ENCODE measurements around the gene SH3PXD2A. TPM values are rescaled to one million over a fixed set of nuclear protein-coding genes. Genes with fewer than 3 reads are reported as not detected.
"Not testable (repeated sequence)": the region's sequence is repeated elsewhere in the genome, so short reads cannot be mapped to it uniquely, and the experiment has no call there.

The SH3PXD2A gene
- total RNA-seq, 2 experiments from 2014 or later, result 6.5 to 7.4 TPM

DNA sequence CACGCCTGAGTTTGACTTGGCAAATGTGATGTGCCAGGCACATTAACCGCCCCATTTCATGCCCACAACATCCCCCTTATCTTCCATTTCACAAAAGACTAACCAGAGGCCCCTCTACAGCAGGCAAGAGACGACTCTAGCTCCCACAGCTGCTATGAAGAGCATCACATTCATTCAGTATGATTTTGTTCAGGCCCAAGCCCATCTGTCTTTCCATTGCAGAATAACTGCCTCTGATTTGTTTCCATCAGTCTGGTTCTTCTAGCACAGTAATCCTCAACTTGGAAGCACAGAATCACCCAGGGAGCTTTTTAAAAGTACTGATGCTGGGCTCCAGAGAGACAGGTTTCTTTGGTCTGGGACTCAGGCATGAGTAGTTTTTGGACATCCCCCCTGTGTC lies 192.1 kb downstream of the SH3PXD2A start:
- Mint-ChIP-seq H3K9me3 (no peaks in the 10 kb centered on the region), H3K27me3 (no peaks in the 10 kb centered on the region), H3K4me3 (no peak overlapping the region), H3K36me3 (ENCODE audit: low read depth) (peaks cover 4% of the 10 kb centered on the region), H3K4me1 (ENCODE audit: low read depth) (peaks cover 15% of the 10 kb centered on the region), H3K27ac (no peak overlapping the region)
- CTCF ChIA-PET, result no interaction called here
- POLR2A ChIA-PET, result no interaction called here
- no peak for ATAC-seq
- no peak for DNase-seq
- intact Hi-C loops (cut with micrococcal nuclease), result no loop called here
- TF ChIP-seq, protein P1, sequence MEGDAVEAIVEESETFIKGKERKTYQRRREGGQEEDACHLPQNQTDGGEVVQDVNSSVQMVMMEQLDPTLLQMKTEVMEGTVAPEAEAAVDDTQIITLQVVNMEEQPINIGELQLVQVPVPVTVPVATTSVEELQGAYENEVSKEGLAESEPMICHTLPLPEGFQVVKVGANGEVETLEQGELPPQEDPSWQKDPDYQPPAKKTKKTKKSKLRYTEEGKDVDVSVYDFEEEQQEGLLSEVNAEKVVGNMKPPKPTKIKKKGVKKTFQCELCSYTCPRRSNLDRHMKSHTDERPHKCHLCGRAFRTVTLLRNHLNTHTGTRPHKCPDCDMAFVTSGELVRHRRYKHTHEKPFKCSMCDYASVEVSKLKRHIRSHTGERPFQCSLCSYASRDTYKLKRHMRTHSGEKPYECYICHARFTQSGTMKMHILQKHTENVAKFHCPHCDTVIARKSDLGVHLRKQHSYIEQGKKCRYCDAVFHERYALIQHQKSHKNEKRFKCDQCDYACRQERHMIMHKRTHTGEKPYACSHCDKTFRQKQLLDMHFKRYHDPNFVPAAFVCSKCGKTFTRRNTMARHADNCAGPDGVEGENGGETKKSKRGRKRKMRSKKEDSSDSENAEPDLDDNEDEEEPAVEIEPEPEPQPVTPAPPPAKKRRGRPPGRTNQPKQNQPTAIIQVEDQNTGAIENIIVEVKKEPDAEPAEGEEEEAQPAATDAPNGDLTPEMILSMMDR (IDR thresholded peaks at IDR 0.05), result no peak

DNA sequence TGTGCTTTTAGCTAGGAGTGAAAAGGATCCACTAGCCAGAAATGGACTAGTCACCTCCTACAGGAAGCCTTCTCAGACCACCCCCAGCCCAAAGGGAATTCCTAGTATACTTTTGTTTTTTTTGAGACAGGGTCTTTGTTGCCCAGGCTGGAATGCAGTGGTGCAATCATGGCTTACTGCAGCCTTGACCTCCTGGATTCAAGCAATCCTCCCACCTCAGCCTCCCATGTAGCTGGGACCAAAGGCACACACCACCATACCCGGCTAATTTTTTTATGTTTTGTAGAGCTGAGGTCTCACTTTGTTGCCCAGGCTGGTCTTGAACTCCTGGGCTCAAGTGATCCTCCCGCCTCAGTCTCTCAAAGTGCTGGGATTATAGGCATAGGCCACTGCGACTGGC lies 192.7 kb downstream of the SH3PXD2A start:
- H3K4me1 Mint-ChIP-seq (ENCODE audit: low read depth), result peaks cover 14% of the 10 kb centered on the region
- intact Hi-C loops (cut with micrococcal nuclease); POLR2A ChIA-PET; H3K27ac Mint-ChIP-seq; H3K4me3 Mint-ChIP-seq; H3K27me3 Mint-ChIP-seq; DNase-seq; H3K9me3 Mint-ChIP-seq; ATAC-seq; H3K36me3 Mint-ChIP-seq (ENCODE audit: low read depth): not testable (repeated sequence)
- CTCF ChIA-PET, result interaction anchor here (2.0 to 2.6 kb wide), 2 partner anchors 24 to 70 kb away, joined by 7 to 19 read pairs; no protein-coding TSS in a partner anchor

DNA sequence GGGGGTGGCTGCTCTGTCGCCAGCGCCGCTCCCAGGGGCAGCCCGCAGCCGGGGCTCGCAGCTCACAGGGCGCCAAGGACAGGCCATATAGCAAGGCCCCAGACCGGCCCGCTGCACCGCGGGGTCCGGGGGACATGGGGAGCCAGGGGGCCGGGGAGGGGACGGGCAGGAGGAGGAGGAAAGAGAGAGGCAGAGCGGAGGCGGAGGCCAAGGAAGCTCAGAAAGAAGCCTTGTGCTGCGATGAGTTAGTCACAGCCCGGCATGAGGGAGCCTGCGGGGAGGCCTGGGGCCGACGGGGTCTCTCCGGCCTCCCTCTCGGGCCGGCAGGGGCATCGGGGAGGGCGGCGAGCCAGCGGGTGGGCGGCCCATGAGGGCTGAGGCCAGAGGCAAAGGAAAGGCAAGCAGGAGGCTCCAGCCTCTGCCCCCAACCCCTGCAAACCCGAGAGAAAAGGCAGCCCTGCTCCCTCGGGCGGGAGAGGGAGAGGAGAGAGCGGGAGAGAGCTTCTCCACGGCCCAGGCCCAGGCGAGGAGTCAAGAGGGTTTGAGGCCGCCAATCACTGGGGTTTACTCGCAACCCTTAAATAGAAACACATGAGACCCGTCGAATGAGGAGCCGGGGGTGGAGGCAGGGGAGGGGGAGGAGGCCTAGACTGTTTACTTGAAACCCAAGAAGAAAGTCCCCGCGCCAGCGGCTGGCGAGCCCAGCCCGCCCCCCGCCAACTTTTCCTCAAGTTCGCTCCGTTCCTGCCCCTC lies 194.0 kb downstream of the SH3PXD2A start:
- peaks cover 13% of the 10 kb centered on the region for H3K36me3 Mint-ChIP-seq (ENCODE audit: low read depth)
- peak; percentile 60 for DNase-seq
- peaks cover 14% of the 10 kb centered on the region for H3K4me1 Mint-ChIP-seq (ENCODE audit: low read depth)
- ChIA-PET POLR2A (interaction anchor here (0.8 to 1.0 kb wide), 2 partner anchors 10 to 17 kb away, joined by 3 to 4 read pairs; no protein-coding TSS in a partner anchor), CTCF (interaction anchor here (1.1 to 2.6 kb wide), 3 partner anchors 25 to 68 kb away, joined by 4 to 19 read pairs (median 7); no protein-coding TSS in a partner anchor)
- peak overlapping the region; percentile 83 for H3K4me3 Mint-ChIP-seq
- peaks cover 6% of the 10 kb centered on the region for H3K9me3 Mint-ChIP-seq
- peak overlapping the region; percentile 42 for H3K27ac Mint-ChIP-seq
- TF ChIP-seq, protein P1 (IDR thresholded peaks at IDR 0.05), result no peak
- H3K27me3 Mint-ChIP-seq, result no peaks in the 10 kb centered on the region
- peak; percentile 37 for ATAC-seq
- intact Hi-C loops (cut with micrococcal nuclease), result no loop called here

DNA sequence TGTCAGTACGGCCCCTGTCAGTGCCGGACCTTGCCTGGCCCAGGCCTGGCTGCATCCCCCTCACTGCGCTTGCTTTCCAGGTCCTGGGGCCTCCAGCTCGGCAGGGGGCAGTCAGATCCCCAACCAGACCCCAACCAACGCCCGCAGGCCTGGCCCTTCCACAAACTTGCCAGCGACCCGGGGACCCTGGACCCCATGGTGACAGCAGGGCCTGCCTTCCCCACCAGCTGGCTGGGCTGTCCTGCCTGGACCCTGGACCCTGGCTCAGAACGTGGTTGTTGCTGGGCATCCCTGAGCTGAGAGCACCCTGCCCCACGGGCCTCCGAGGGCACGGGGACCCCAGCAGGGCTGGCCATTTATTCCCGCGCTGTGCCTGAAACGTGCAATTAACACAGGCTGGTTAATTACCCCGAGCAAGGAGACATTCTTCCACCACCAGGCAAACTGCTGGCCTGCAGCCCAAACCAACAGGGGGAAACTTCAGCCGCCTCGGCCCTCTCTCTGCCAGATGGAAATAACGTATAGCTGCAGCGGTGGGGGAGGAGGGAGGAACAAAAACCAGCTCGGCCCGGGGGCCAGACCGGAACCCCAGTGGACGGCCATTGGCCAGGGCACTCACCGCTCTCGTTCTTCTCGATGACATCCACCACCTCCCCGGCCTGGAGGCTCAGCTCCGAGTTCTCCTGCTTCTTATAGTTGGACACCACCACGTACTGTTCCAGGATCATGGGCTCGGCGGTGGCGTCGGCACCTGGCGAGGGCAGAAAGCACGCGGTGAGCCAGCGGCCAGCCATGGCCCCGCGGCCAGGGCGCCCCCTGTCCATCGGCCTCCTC lies 194.8 kb downstream of the SH3PXD2A start:
- Mint-ChIP-seq H3K27ac (peak overlapping the region; percentile 85), H3K9me3 (peaks cover 6% of the 10 kb centered on the region), H3K36me3 (ENCODE audit: low read depth) (peaks cover 13% of the 10 kb centered on the region), H3K27me3 (no peaks in the 10 kb centered on the region), H3K4me3 (peak overlapping the region; percentile 83), H3K4me1 (ENCODE audit: low read depth) (peaks cover 14% of the 10 kb centered on the region)
- ATAC-seq (peak; percentile 24), DNase-seq (peak; percentile 27)
- ChIA-PET POLR2A (interaction anchor here (0.6 to 1.1 kb wide), 3 partner anchors 12 to 361 kb away, joined by 3 to 6 read pairs (median 3); no protein-coding TSS in a partner anchor), CTCF (interaction anchor here (1.1 to 2.6 kb wide), 4 partner anchors 11 to 67 kb away, joined by 4 to 19 read pairs (median 6); no protein-coding TSS in a partner anchor)
- TF ChIP-seq, protein P1 (IDR thresholded peaks at IDR 0.05), result no peak
- intact Hi-C loops (cut with micrococcal nuclease), result no loop called here

DNA sequence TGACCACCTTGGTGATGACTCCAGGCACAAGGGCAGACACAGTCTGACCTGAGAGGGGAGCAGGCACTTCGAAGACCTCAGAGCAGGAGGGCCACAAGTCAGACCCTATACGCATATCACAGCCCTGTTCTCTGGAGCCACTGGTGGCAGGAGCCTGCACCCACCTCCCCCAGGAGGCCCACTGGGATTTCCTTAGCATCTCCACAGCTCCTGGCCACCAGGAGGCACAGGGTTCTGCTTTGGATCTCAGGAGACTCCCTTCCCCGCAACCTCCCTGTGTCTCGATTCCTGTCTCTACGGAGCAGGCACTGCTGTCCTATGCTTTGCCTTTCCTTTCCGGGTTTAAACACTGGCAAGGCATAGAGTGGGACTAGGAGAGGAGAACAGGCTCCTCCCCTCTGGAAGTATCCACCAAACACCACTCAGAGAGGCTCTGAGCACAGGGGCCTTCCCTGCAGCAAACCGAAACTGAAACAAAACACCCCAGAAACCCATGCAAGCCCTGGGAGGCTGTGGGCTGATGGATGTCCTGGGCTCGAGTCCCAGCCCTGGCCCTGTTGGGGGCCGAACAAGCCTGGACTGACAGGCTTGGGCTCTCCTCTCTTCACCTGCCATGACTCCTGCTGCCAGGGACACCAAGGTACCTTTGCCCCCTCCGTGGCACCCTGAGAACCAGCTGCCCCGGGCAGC lies 195.6 kb downstream of the SH3PXD2A start:
- peak; percentile 89 for ATAC-seq
- Mint-ChIP-seq H3K4me1 (ENCODE audit: low read depth) (peaks cover 14% of the 10 kb centered on the region), H3K27ac (peak overlapping the region; percentile 85), H3K36me3 (ENCODE audit: low read depth) (peaks cover 13% of the 10 kb centered on the region), H3K27me3 (no peaks in the 10 kb centered on the region), H3K4me3 (peak overlapping the region; percentile 83), H3K9me3 (peaks cover 6% of the 10 kb centered on the region)
- TF ChIP-seq, protein P1 (IDR thresholded peaks at IDR 0.05), result peak; percentile 42
- ChIA-PET CTCF (interaction anchor here (0.8 to 3.9 kb wide), 4 partner anchors 11 to 91 kb away, joined by 3 to 21 read pairs (median 12); no protein-coding TSS in a partner anchor), POLR2A (interaction anchor here (1.1 to 1.2 kb wide), 2 partner anchors 10 to 11 kb away, joined by 3 to 6 read pairs; no protein-coding TSS in a partner anchor)
- peak; percentile 73 for DNase-seq
- intact Hi-C loops (cut with micrococcal nuclease), result no loop called here

Measured in activated CD8-positive, alpha-beta T cell treated with anti-CD3 and anti-CD28 coated beads for 36 hours (primary cell).